Vagina (tissue), 2 donors: ENCODE measurements around the gene ZCCHC7. TPM values are rescaled to one million over a fixed set of nuclear protein-coding genes. Genes with fewer than 3 reads are reported as not detected.
"Not testable (repeated sequence)": the region's sequence is repeated elsewhere in the genome, so short reads cannot be mapped to it uniquely, and the experiment has no call there.

Experiments used
- DNase-seq, 2 donors: peaks; one replicate each; pipeline ENCODE4 v3.0.0-alpha.2; 2017; ENCODE audit errors: extremely low spot score in 2 of 2
- H3K27ac ChIP-seq: fragments of 200-600 bp; sonication (generic); one replicate; pipeline ENCODE4 v1.5.1; 2019
- H3K27me3 ChIP-seq: fragments of 200-600 bp; sonication (generic); one replicate; pipeline ENCODE4 v1.5.1; 2019
- H3K36me3 ChIP-seq, 2 donors: fragments of 200-600 bp; sonication (generic); one replicate each; pipeline ENCODE4 v1.5.1; 2017 to 2019
- H3K4me1 ChIP-seq: fragments of 200-600 bp; sonication (generic); one replicate; pipeline ENCODE4 v1.5.1; 2019
- H3K4me3 ChIP-seq, 2 donors: fragments of 200-600 bp; sonication (generic); 1 replicate in 1 of 2; 2 replicates in 1 of 2; pipeline ENCODE4 v1.5.1; 2016 to 2019
- H3K9me3 ChIP-seq: fragments of 200-600 bp; sonication (generic); one replicate; pipeline ENCODE4 v1.5.1; 2019
- CTCF ChIP-seq, 3 experiments: fragments of 450-650 bp in 2 of 3; fragments of 200-600 bp in 1 of 3; sonication (generic) in 1 of 3; IDR thresholded peaks; one replicate each; pipeline ENCODE4 v1.5.1; 2017 to 2019; ENCODE audit warnings: antibody characterized with exemption in 3 of 3, mild to moderate bottlenecking in 2 of 3, moderate library complexity in 2 of 3
- POLR2A ChIP-seq, 2 donors: fragments of 450-650 bp; IDR thresholded peaks; one replicate each; pipeline ENCODE4 v1.6.1; 2017; ENCODE audit warnings: antibody characterized with exemption in 2 of 2, mild to moderate bottlenecking in 2 of 2, moderate library complexity in 2 of 2
- POLR2AphosphoS5 ChIP-seq, 2 donors: sonication (generic); formaldehyde crosslinking; IDR thresholded peaks; one replicate each; pipeline ENCODE4 v1.9.0; 2017; ENCODE audit warnings: antibody characterized with exemption in 2 of 2, mild to moderate bottlenecking in 2 of 2, low read depth in 1 of 2; ENCODE audit not compliant: insufficient read depth in 1 of 2
- intact Hi-C: fragments of 100-400 bp; cut with DNase I; formaldehyde crosslinking; loops from one replicate; pipeline ENCODE4 v1.15.1; 2023
- total RNA-seq: library from RNA; depleted of rRNA; stranded (reverse); fragments of >200 nt; gene quantifications from one replicate; pipeline ENCODE4 v1.2.3, GENCODE V29; 2016

Gene ZCCHC7
- total RNA-seq, 1 donor from 2014 or later: 15.2 TPM

DNA sequence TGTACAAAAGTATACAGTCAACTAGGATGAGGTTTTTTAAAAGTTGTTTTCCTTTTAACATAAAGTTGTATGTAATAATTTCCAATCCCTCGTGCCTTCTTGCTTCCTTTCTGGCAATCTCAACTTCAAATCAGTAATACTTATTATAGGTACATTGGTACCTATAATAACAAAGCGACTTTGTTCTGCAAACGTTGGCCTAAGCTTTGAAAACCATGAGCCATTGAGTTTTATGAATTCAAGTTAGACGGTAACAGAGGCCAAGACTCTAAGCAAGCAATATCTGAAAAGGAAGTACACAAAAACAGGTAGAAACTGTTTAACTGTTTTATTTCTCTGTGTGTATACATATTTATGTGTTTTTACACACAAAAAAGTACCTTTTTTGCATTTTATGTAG, 166.9 kb downstream of the ZCCHC7 start:
- H3K4me3 ChIP-seq: no peak overlapping the region
- TF ChIP-seq POLR2AphosphoS5 (IDR thresholded peaks at IDR 0.05; ENCODE audit: insufficient read depth in 1 of 2, low read depth in 1 of 2): no peak
- TF ChIP-seq POLR2A (IDR thresholded peaks at IDR 0.05): no peak
- no peak for TF ChIP-seq CTCF (IDR thresholded peaks at IDR 0.05)
- intact Hi-C loops: no loop called here
- H3K36me3 ChIP-seq: no peaks in the 10 kb centered on the region
- DNase-seq: no peak
- H3K4me1 ChIP-seq: peaks cover 10% of the 10 kb centered on the region
- H3K27me3 ChIP-seq: no peaks in the 10 kb centered on the region
- H3K9me3 ChIP-seq: no peaks in the 10 kb centered on the region
- H3K27ac ChIP-seq: no peak overlapping the region

DNA sequence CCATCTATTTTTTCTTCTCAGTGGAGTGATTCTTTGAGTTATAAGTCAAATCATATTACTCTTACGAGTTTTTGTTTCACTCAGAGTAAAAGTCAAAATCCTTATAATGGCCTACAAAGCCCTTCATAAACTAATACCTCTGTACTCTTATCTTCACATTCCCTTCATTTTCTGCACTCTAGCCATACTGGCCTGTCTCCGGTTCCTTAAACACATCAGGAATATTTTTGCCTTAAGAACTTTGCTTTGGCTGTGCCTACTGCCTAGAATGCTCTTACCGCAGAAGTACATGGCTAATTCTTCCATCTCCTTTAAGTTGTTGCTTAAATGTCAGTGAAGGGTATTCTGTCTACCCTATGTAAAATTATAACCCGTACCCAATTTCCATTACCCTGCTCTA, 169.3 kb downstream of the ZCCHC7 start:
- Histone ChIP-seq H3K27me3 (no peaks in the 10 kb centered on the region), H3K27ac (no peak overlapping the region), H3K4me3 (no peak overlapping the region), H3K4me1 (peaks cover 19% of the 10 kb centered on the region), H3K9me3 (no peaks in the 10 kb centered on the region), H3K36me3 (no peaks in the 10 kb centered on the region)
- TF ChIP-seq CTCF (IDR thresholded peaks at IDR 0.05) (no peak), POLR2A (IDR thresholded peaks at IDR 0.05) (no peak), POLR2AphosphoS5 (IDR thresholded peaks at IDR 0.05; ENCODE audit: insufficient read depth in 1 of 2, low read depth in 1 of 2) (no peak)
- DNase-seq: no peak
- intact Hi-C loops: no loop called here

- intact Hi-C loops: no loop called here
- TF ChIP-seq CTCF (IDR thresholded peaks at IDR 0.05) (no peak), POLR2A (IDR thresholded peaks at IDR 0.05) (no peak), POLR2AphosphoS5 (IDR thresholded peaks at IDR 0.05; ENCODE audit: insufficient read depth in 1 of 2, low read depth in 1 of 2) (no peak)
- no peak overlapping the region for H3K27ac ChIP-seq
These were observed 170.1 kb downstream of the ZCCHC7 start for GRCh38 chr9:37290366-37290939.

DNA sequence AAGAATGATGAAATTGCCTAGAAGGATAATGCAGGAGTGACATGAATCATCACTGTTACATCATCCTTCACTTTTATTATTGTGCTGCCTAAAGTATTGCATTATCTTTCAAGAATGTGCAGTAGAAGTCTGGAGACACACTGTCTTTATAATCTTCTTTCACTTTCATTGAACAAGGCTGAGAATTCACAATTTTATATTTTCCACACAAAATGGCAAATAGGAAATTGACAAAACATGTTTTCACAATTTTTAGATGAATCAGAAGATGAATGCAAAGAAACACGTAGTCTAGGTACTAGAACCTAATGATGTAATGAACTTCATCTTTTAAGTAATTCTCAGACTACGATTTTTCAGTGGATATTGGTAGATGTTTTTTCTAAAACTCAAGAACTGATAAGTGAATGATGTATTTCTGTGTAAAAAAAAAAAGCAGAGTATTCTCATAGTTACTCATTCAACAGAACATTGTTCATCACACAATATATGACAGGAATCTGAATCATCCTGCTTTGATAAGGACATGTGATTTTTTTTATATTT, 170.6 kb downstream of the ZCCHC7 start:
- TF ChIP-seq CTCF (IDR thresholded peaks at IDR 0.05): no peak
- TF ChIP-seq POLR2AphosphoS5 (IDR thresholded peaks at IDR 0.05; ENCODE audit: insufficient read depth in 1 of 2, low read depth in 1 of 2): peak in 1 of 2 donors; percentile 38
- no peaks in the 10 kb centered on the region for H3K27me3 ChIP-seq
- DNase-seq: no peak
- H3K9me3 ChIP-seq: no peaks in the 10 kb centered on the region
- H3K27ac ChIP-seq: no peak overlapping the region
- H3K36me3 ChIP-seq: no peaks in the 10 kb centered on the region
- H3K4me3 ChIP-seq: no peak overlapping the region
- peaks cover 19% of the 10 kb centered on the region for H3K4me1 ChIP-seq
- intact Hi-C loops: no loop called here

More at GRCh38 chr9:37290366-37290939, 170.1 kb downstream of the ZCCHC7 start:
- H3K36me3 ChIP-seq: no peaks in the 10 kb centered on the region
- DNase-seq: no peak
- no peak overlapping the region for H3K4me3 ChIP-seq
- H3K9me3 ChIP-seq: no peaks in the 10 kb centered on the region
- H3K27me3 ChIP-seq: no peaks in the 10 kb centered on the region
- H3K4me1 ChIP-seq: peaks cover 19% of the 10 kb centered on the region

DNA sequence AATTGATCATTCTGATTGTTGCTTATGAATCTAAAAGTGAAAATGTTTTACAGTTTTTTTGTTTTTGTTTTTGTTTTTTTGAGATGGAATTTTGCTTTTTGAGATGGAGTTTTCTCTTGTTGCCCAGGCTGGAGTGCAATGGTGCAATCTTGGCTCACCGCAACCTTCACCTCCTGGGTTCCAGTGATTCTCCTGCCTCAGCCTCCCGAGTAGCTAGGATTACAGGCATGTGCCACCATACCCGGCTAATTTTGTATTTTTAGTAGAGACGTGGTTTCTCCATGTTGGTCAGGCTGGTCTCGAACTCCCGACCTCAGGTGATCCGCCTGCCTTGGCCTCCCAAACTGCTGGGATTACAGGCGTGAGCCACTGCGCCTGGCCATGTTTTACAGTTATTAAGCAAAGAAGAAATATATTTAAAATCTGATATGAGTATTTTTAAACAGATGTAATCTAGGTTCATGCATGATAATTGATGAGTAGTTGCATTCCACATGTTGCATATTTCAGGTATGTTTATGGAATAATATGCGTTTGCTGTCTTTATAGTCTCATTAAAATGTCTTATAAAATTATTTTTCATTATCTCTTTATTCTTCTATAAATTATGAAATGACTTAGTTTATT, 171.4 kb downstream of the ZCCHC7 start:
- H3K27me3 ChIP-seq, H3K9me3 ChIP-seq, H3K4me3 ChIP-seq, DNase-seq, intact Hi-C loops, H3K36me3 ChIP-seq, H3K27ac ChIP-seq: not testable (repeated sequence)
- H3K4me1 ChIP-seq: peaks cover 19% of the 10 kb centered on the region
